ENCODE measurements around the gene NLRP6. TPM values are rescaled to one million over a fixed set of nuclear protein-coding genes. Genes with fewer than 3 reads are reported as not detected.
"Not testable (repeated sequence)": the region's sequence is repeated elsewhere in the genome, so short reads cannot be mapped to it uniquely, and the experiment has no call there.

Gene NLRP6
- polyA plus RNA-seq, 3 donors = 0.10 to 0.51 (median 0.24) TPM

DNA sequence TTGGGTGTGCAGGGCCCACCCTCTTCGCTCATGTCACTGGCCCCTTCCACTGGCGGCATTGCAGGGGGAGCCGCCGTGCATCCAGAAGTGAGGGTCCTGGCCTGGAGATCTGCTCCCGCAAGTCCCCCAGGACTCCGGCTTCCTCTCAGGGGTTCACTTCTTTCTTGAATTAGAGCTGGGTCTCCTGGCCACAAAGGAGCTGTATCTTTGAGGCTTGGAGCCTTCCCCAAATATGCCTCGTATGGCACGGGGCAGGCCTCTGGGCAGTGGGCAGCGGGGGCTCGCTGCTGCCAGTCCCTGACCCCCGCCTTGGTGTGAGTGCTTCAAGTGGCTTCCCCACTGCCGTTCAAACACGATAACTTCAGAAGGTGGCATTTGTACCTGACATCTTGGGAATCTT, 49.8 kb downstream of the NLRP6 start:
- Mint-ChIP-seq H3K27me3 (ENCODE audit: low read depth in 3 of 3) (peaks cover 6 to 11% (median 9%) of the 10 kb centered on the region in 3 donors), H3K36me3 (peaks cover 2 to 3% of the 10 kb centered on the region in 2 donors), H3K4me1 (peaks cover 50% of the 10 kb centered on the region), H3K9me3 (peaks cover 15 to 21% (median 18%) of the 10 kb centered on the region in 7 donors), H3K4me3 (no peak overlapping the region), H3K27ac (peak overlapping the region in 2 of 7 donors; percentile 46 to 75)
- Histone ChIP-seq H3K79me2 (ENCODE audit: insufficient read depth, low read length) (no peaks in the 10 kb centered on the region), H3K4me3 (replicated peaks in 1 of 3; ENCODE audit: low read depth in 2 of 3, low read length in 3 of 3) (no peak overlapping the region), H3K9ac (ENCODE audit: insufficient read depth, low read length, poor library complexity, severe bottlenecking) (no peak overlapping the region), H3K9me3 (replicated peaks in 1 of 2; ENCODE audit: control insufficient read depth in 1 of 2, insufficient read depth in 1 of 2, low read length in 2 of 2) (peaks cover 7 to 19% of the 10 kb centered on the region in 2 donors), H3K4me2 (replicated peaks; ENCODE audit: extremely low read depth, low read length, poor library complexity, severe bottlenecking) (no peak overlapping the region), H4K20me1 (ENCODE audit: insufficient read depth, low read length) (no peaks in the 10 kb centered on the region), H3K27me3 (ENCODE audit: control insufficient read depth in 2 of 2, insufficient read depth in 2 of 2, low read length in 2 of 2) (no peaks in the 10 kb centered on the region), H3K36me3 (replicated peaks in 1 of 2; ENCODE audit: control insufficient read depth in 1 of 2, insufficient read depth in 2 of 2, low read length in 2 of 2) (no peaks in the 10 kb centered on the region), H2AFZ (ENCODE audit: insufficient read depth, low read depth, low read length, poor library complexity, severe bottlenecking) (no peak overlapping the region), H3K27ac (ENCODE audit: low read depth in 1 of 2, low read length in 2 of 2) (no peak overlapping the region), H3K4me1 (ENCODE audit: control insufficient read depth in 1 of 2, insufficient read depth in 2 of 2, low read length in 2 of 2) (peaks cover 28 to 49% of the 10 kb centered on the region in 2 donors)
- TF ChIP-seq, protein P1, sequence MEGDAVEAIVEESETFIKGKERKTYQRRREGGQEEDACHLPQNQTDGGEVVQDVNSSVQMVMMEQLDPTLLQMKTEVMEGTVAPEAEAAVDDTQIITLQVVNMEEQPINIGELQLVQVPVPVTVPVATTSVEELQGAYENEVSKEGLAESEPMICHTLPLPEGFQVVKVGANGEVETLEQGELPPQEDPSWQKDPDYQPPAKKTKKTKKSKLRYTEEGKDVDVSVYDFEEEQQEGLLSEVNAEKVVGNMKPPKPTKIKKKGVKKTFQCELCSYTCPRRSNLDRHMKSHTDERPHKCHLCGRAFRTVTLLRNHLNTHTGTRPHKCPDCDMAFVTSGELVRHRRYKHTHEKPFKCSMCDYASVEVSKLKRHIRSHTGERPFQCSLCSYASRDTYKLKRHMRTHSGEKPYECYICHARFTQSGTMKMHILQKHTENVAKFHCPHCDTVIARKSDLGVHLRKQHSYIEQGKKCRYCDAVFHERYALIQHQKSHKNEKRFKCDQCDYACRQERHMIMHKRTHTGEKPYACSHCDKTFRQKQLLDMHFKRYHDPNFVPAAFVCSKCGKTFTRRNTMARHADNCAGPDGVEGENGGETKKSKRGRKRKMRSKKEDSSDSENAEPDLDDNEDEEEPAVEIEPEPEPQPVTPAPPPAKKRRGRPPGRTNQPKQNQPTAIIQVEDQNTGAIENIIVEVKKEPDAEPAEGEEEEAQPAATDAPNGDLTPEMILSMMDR (IDR thresholded peaks at IDR 0.05) = no peak
- intact Hi-C loops (cut with micrococcal nuclease) = no loop called here
- WGBS (ENCODE audit: insufficient coverage) = 94% methylated on average over 11 of the region's 13 CpGs
- no peak for DNase-seq

GRCh38 chr11:328516-329100, 50.4 kb downstream of the NLRP6 start:
- H3K4me3 ChIP-seq (replicated peaks in 1 of 3; ENCODE audit: low read depth in 2 of 3, low read length in 3 of 3); H3K27me3 ChIP-seq (ENCODE audit: control insufficient read depth in 2 of 2, insufficient read depth in 2 of 2, low read length in 2 of 2); H3K4me3 Mint-ChIP-seq; H2AFZ ChIP-seq (ENCODE audit: insufficient read depth, low read depth, low read length, poor library complexity, severe bottlenecking); H3K27ac ChIP-seq (ENCODE audit: low read depth in 1 of 2, low read length in 2 of 2); H3K9ac ChIP-seq (ENCODE audit: insufficient read depth, low read length, poor library complexity, severe bottlenecking); H4K20me1 ChIP-seq (ENCODE audit: insufficient read depth, low read length); H3K27ac Mint-ChIP-seq; intact Hi-C loops (cut with micrococcal nuclease); H3K36me3 Mint-ChIP-seq; H3K36me3 ChIP-seq (replicated peaks in 1 of 2; ENCODE audit: control insufficient read depth in 1 of 2, insufficient read depth in 2 of 2, low read length in 2 of 2); H3K4me2 ChIP-seq (replicated peaks; ENCODE audit: extremely low read depth, low read length, poor library complexity, severe bottlenecking); H3K79me2 ChIP-seq (ENCODE audit: insufficient read depth, low read length); DNase-seq: not testable (repeated sequence)
- Histone ChIP-seq H3K4me1 (ENCODE audit: control insufficient read depth in 1 of 2, insufficient read depth in 2 of 2, low read length in 2 of 2) (peaks cover 28 to 49% of the 10 kb centered on the region in 2 donors), H3K9me3 (replicated peaks in 1 of 2; ENCODE audit: control insufficient read depth in 1 of 2, insufficient read depth in 1 of 2, low read length in 2 of 2) (peaks cover 7 to 23% of the 10 kb centered on the region in 2 donors)
- H3K27me3 Mint-ChIP-seq (ENCODE audit: low read depth in 3 of 3) = peaks cover 6 to 11% (median 9%) of the 10 kb centered on the region in 3 donors
- H3K9me3 Mint-ChIP-seq = peaks cover 15 to 24% (median 21%) of the 10 kb centered on the region in 7 donors
- H3K4me1 Mint-ChIP-seq = peaks cover 50% of the 10 kb centered on the region
- 95% methylated on average over 6 of the region's 15 CpGs for WGBS (ENCODE audit: insufficient coverage)

Data from CD14-positive monocyte (primary cell).